GM21360 (cell line): Measurements from ENCODE around the gene FBXW12.
"Not testable (repeated sequence)": the region's sequence is repeated elsewhere in the genome, so short reads cannot be mapped to it uniquely, and the experiment has no call there.

Experiments used
- ATAC-seq: cut with Tn5 transposase; IDR thresholded peaks from one replicate; pipeline ENCODE4 v1.9.1; 2021; ENCODE audit warnings: mild to moderate bottlenecking, moderate library complexity; ENCODE audit not compliant: unreplicated experiment

Gene FBXW12

GRCh38 chr3:48372862-48373435 lies 930 bp downstream of the FBXW12 start:
- no peak for ATAC-seq

GRCh38 chr3:48387634-48388033 lies 15.6 kb downstream of the FBXW12 start:
- ATAC-seq: no peak

- no peak for ATAC-seq
Measured at GRCh38 chr3:48388966-48389365, 16.9 kb downstream of the FBXW12 start.

- ATAC-seq: no peak
Measured at GRCh38 chr3:48394391-48394790, 22.4 kb downstream of the FBXW12 start.

GRCh38 chr3:48395714-48396113 lies 23.7 kb downstream of the FBXW12 start:
- ATAC-seq: no peak

- no peak for ATAC-seq
Measured at GRCh38 chr3:48397767-48398681, 26.0 kb downstream of the FBXW12 start.

GRCh38 chr3:48398701-48399386 lies 26.8 kb downstream of the FBXW12 start:
- ATAC-seq: no peak

- no peak for ATAC-seq
Measured at GRCh38 chr3:48399387-48400172, 27.6 kb downstream of the FBXW12 start.

GRCh38 chr3:48400824-48401433 lies 28.9 kb downstream of the FBXW12 start:
- ATAC-seq: no peak

- ATAC-seq: not testable (repeated sequence)
Measured at GRCh38 chr3:48401434-48401901, 29.4 kb downstream of the FBXW12 start.

- ATAC-seq: no peak
Measured at GRCh38 chr3:48402281-48402732, 30.3 kb downstream of the FBXW12 start.

GRCh38 chr3:48402907-48403306 lies 30.9 kb downstream of the FBXW12 start:
- ATAC-seq: no peak

GRCh38 chr3:48403533-48404439 lies 31.8 kb downstream of the FBXW12 start:
- ATAC-seq: no peak

GRCh38 chr3:48404440-48405342 lies 32.7 kb downstream of the FBXW12 start:
- ATAC-seq: no peak

GRCh38 chr3:48405343-48405881 lies 33.4 kb downstream of the FBXW12 start:
- no peak for ATAC-seq

- ATAC-seq: no peak
Measured at GRCh38 chr3:48405971-48406370, 34.0 kb downstream of the FBXW12 start.

GRCh38 chr3:48406443-48407431 lies 34.7 kb downstream of the FBXW12 start:
- no peak for ATAC-seq
